GM23248 (cell line): ENCODE data around the gene FAM174B.

Experiments
- EZH2 ChIP-seq: fragments of 200-600 bp; sonication (generic); IDR thresholded peaks from 2 replicates; pipeline ENCODE4 v1.6.1; 2018; ENCODE audit warnings: antibody characterized with exemption, mild to moderate bottlenecking; ENCODE audit not compliant: insufficient read depth, poor library complexity, severe bottlenecking
- EZH2phosphoT487 ChIP-seq: fragments of 200-600 bp; sonication (generic); IDR thresholded peaks from 2 replicates; pipeline ENCODE4 v1.6.1; 2018; ENCODE audit warnings: antibody characterized with exemption, moderate library complexity, mild to moderate bottlenecking, low read depth; ENCODE audit not compliant: insufficient read depth

DNA sequence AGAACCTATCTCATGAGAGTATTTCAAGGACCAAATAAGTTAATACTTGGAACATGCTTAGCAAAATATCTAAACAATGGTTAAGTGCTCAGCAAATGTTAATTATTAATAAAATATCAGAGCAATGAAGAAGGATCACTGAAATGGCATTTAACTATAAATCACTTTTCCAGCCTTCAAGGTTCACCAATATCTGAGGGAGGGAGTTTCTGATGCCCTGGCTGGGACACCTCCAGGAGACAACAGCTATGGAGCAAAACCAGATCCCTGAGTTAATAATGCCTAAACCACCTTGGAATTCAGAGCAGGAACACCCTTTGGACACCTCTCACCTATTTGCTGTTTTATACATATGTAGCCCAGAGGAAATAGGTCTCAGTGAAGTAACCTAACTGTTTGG lies 6.4 kb upstream of the FAM174B start:
- TF ChIP-seq EZH2phosphoT487 = no peak
- TF ChIP-seq EZH2 = no peak
